Spleen (tissue), 11 donors: ENCODE measurements around the gene KLHL24. TPM values are rescaled to one million over a fixed set of nuclear protein-coding genes. Genes with fewer than 3 reads are reported as not detected.

ENCODE experiments used
- DNase-seq: peaks from one replicate; pipeline ENCODE4 v3.0.0-alpha.2; 2020
- H3K27ac ChIP-seq, 8 donors: fragments of 200-600 bp; sonication (generic) in 7 of 8; 1 replicate in 4 of 8; 2 replicates in 4 of 8; pipeline versions ENCODE4 v1.5.0 to v1.8.0; 2016 to 2021; ENCODE audit warnings: inconsistent platforms in 4 of 8, mild to moderate bottlenecking in 4 of 8, moderate library complexity in 1 of 8
- H3K27me3 ChIP-seq, 7 donors: fragments of 200-600 bp; sonication (generic) in 6 of 7; replicated peaks in 1 of 7; 1 replicate in 4 of 7; 2 replicates in 3 of 7; pipeline versions ENCODE4 v1.5.0 to v1.8.0; 2016 to 2021; ENCODE audit warnings: inconsistent platforms in 3 of 7, mild to moderate bottlenecking in 1 of 7
- H3K36me3 ChIP-seq, 6 donors: fragments of 200-600 bp; sonication (generic) in 5 of 6; 1 replicate in 4 of 6; 2 replicates in 2 of 6; pipeline versions ENCODE4 v1.5.0 to v1.8.0; 2016 to 2021; ENCODE audit warnings: inconsistent platforms in 2 of 6
- H3K4me1 ChIP-seq, 6 donors: fragments of 200-600 bp; sonication (generic) in 5 of 6; 1 replicate in 3 of 6; 2 replicates in 3 of 6; pipeline versions ENCODE4 v1.5.0 to v1.8.0; 2016 to 2021; ENCODE audit warnings: inconsistent platforms in 3 of 6
- H3K4me3 ChIP-seq, 8 donors: fragments of 200-600 bp; sonication (generic) in 7 of 8; 1 replicate in 4 of 8; 2 replicates in 4 of 8; pipeline versions ENCODE4 v1.5.0 to v1.8.0; 2016 to 2021; ENCODE audit warnings: inconsistent platforms in 4 of 8, mild to moderate bottlenecking in 4 of 8, moderate library complexity in 2 of 8
- H3K9me3 ChIP-seq, 8 donors: fragments of 200-600 bp; sonication (generic) in 7 of 8; 1 replicate in 4 of 8; 2 replicates in 4 of 8; pipeline versions ENCODE4 v1.5.0 to v1.8.0; 2016 to 2021; ENCODE audit warnings: inconsistent platforms in 4 of 8
- POLR2A ChIP-seq, 3 donors: fragments of 450-650 bp; IDR thresholded peaks; one replicate each; pipeline ENCODE4 v1.5.1; 2017; ENCODE audit warnings: antibody characterized with exemption in 3 of 3, mild to moderate bottlenecking in 1 of 3
- POLR2AphosphoS5 ChIP-seq, 3 donors: sonication (generic); formaldehyde crosslinking; IDR thresholded peaks; one replicate each; pipeline ENCODE4 v1.5.1; 2017; ENCODE audit warnings: antibody characterized with exemption in 3 of 3
- WGBS, 5 donors: extraction: QIAGEN DNeasy Blood & Tissue Kit in 3 of 5; methylation state at CpG; one replicate each; pipeline versions ENCODE4 v1.1.5 to v1.1.7; 2013 to 2018; 5-methylcytosine and 5-hydroxymethylcytosine counted together
- intact Hi-C: fragments of 100-400 bp; cut with DNase I; formaldehyde crosslinking; loops from one replicate; pipeline ENCODE4 v1.15.0; 2023; ENCODE audit warnings: low total_unique reads
- polyA plus RNA-seq, 3 donors: library from polyadenylated mRNA; stranded (reverse); fragments of 200-250 nt; gene quantifications; one replicate each; pipeline ENCODE4 v1.2.1, GENCODE V29; 2013
- total RNA-seq, 7 donors: library from RNA; depleted of rRNA in 3 of 7; stranded (reverse); fragments of >200 nt in 3 of 7; fragmentation: NEBNext Ultra II Directional in 4 of 7; extraction: Animal tissue kit (Norgen Biotek cat#: 25700) in 4 of 7; gene quantifications; one replicate each; pipeline versions ENCODE4 v1.1.0 to v1.2.1, GENCODE V29; 2016 to 2021
- TF ChIP-seq, protein P1 (sequence below), 11 experiments: fragments of 200-600 bp in 7 of 11; fragments of 450-650 bp in 4 of 11; sonication (generic) in 4 of 11; IDR thresholded peaks in 8 of 11; conservative IDR thresholded peaks in 3 of 11; 1 replicate in 7 of 11; 2 replicates in 4 of 11; pipeline versions ENCODE4 v1.4.0 to v1.8.0; 2016 to 2021; ENCODE audit warnings: antibody characterized with exemption in 11 of 11, inconsistent platforms in 4 of 11, mild to moderate bottlenecking in 1 of 11
- donor health status: healthy with polysubstance abuse.
- donor health status: DM: no; HTN: no; CAD: no; lungs with moderate emphysema.
- donor health status: DM: no; HTN: no; CAD: no.
- donor health status: Bipolar disorder and iron deficiency.
- donor health status: healthy.
- donor health status: DM: no; HTN: no; CAD: no.
- donor health status: DM: yes; HTN: yes; CAD: no.

The KLHL24 gene
- total and polyA plus RNA-seq, 10 donors, result 5.0 to 148 (median 57.0) TPM

DNA sequence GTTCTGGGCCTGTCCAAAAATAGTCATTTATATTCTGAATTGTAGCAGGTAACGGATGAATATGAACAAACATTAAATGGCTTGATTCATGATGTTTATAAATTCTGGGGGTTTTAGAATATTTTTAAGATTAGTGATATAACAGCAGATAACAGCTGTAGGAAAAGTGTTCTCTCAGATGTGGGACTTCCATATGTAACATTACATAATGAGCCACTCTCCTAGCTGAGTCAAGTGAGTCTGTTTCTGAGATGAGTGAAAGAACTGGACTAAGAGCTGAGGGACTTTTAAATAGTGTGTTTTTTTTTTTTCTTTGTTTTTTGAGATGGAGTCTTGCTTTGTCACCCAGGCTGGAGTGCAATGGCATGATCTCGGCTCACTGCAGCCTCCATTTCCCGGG, 76.1 kb downstream of the KLHL24 start:
- WGBS, 5 donors, result 94 to 98% (median 97%) methylated on average over 3 of the region's 3 CpGs
- DNase-seq, result no peak
- Histone ChIP-seq H3K27ac (no peak overlapping the region), H3K4me3 (no peak overlapping the region), H3K36me3 (peaks cover 0 to 23% (median 9%) of the 10 kb centered on the region in 6 donors), H3K9me3 (no peaks in the 10 kb centered on the region), H3K4me1 (peaks cover 0 to 5% (median 0%) of the 10 kb centered on the region in 6 donors), H3K27me3 (no peaks in the 10 kb centered on the region)
- no peak for TF ChIP-seq POLR2A (IDR thresholded peaks at IDR 0.05)
- TF ChIP-seq POLR2AphosphoS5 (IDR thresholded peaks at IDR 0.05), result no peak
- TF ChIP-seq, protein P1, sequence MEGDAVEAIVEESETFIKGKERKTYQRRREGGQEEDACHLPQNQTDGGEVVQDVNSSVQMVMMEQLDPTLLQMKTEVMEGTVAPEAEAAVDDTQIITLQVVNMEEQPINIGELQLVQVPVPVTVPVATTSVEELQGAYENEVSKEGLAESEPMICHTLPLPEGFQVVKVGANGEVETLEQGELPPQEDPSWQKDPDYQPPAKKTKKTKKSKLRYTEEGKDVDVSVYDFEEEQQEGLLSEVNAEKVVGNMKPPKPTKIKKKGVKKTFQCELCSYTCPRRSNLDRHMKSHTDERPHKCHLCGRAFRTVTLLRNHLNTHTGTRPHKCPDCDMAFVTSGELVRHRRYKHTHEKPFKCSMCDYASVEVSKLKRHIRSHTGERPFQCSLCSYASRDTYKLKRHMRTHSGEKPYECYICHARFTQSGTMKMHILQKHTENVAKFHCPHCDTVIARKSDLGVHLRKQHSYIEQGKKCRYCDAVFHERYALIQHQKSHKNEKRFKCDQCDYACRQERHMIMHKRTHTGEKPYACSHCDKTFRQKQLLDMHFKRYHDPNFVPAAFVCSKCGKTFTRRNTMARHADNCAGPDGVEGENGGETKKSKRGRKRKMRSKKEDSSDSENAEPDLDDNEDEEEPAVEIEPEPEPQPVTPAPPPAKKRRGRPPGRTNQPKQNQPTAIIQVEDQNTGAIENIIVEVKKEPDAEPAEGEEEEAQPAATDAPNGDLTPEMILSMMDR (IDR thresholded peaks at IDR 0.05 in 8 of 11, conservative IDR thresholded peaks at IDR 0.05 in 3 of 11), result no peak
- intact Hi-C loops, result no loop called here

DNA sequence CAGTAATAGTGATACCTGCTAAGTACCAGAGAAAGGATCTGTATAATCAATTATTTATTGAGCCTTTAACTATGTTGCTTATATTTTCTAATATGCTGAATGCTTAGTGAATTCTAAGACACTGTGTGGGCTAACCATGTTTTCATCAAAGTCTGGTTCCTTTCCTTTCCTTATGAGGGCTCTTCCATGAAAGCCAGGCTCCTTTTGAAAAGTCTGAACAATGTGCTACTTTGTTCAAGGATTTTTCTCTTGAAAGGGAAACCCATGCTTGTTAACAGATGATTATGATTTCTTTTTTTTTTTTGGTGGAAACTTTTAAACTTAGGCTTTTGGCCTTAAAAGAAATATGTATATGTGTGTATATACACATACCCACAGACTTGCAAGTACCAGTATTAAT, 79.2 kb downstream of the KLHL24 start:
- intact Hi-C loops, result no loop called here
- no peak for TF ChIP-seq POLR2AphosphoS5 (IDR thresholded peaks at IDR 0.05)
- Histone ChIP-seq H3K4me1 (peaks cover 0 to 6% (median 0%) of the 10 kb centered on the region in 6 donors), H3K9me3 (no peaks in the 10 kb centered on the region), H3K27me3 (no peaks in the 10 kb centered on the region), H3K4me3 (no peak overlapping the region), H3K36me3 (peaks cover 0 to 54% (median 35%) of the 10 kb centered on the region in 6 donors), H3K27ac (no peak overlapping the region)
- DNase-seq, result no peak

DNA sequence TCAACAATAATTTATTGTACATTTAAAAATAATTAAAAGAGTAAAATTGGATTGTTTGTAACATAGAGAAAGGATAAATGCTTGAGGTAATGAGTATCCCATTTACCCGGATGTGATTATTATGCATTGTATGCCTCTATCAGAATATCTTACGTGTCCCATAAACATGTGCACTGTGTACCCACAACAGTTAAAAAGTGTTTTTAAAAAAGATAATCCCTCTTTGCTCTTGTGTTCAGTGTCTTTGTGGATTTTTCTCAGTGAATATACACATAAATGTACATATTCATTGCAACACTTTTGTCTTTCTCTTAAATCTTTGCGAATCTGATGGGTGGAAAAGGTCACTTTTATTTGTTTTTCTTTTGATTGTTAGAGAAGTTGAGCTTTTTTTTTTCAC, 82.6 kb downstream of the KLHL24 start:
- intact Hi-C loops, result no loop called here
- WGBS, 5 donors, result 91 to 98% (median 94%) methylated on average over 3 of the region's 3 CpGs
- Histone ChIP-seq H3K4me3 (no peak overlapping the region), H3K27ac (no peak overlapping the region), H3K36me3 (peaks cover 0 to 88% (median 55%) of the 10 kb centered on the region in 6 donors), H3K4me1 (peaks cover 0 to 6% (median 0%) of the 10 kb centered on the region in 6 donors), H3K27me3 (no peaks in the 10 kb centered on the region), H3K9me3 (no peaks in the 10 kb centered on the region)
- TF ChIP-seq, protein P1 (IDR thresholded peaks at IDR 0.05 in 8 of 11, conservative IDR thresholded peaks at IDR 0.05 in 3 of 11), result no peak
- TF ChIP-seq POLR2AphosphoS5 (IDR thresholded peaks at IDR 0.05) (no peak), POLR2A (IDR thresholded peaks at IDR 0.05) (no peak)
- DNase-seq, result no peak

DNA sequence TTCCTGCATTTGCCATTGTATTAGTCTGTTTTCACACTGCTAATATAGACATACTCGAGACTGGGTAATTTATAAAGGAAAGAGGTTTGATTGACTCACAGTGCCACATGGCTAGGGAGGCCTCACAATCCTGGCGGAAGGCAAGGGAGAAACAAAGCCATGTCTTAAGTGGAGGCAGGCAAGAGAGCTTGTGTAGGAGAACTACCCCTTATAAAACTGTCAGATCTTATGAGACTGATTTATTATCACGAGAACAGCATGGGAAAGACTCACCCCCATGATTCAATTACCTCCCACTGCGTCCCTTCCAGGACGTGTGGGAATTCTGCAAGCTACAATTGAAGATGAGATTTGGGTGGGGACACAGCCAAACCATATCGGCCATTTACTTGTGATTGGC, 90.0 kb downstream of the KLHL24 start:
- no peaks in the 10 kb centered on the region for H3K4me1 ChIP-seq
- 60 to 91% (median 77%) methylated on average over 6 of the region's 6 CpGs for WGBS, 5 donors
- no peak for DNase-seq
- no peaks in the 10 kb centered on the region for H3K27me3 ChIP-seq
- no peak for TF ChIP-seq POLR2AphosphoS5 (IDR thresholded peaks at IDR 0.05)
- no peak for TF ChIP-seq POLR2A (IDR thresholded peaks at IDR 0.05)
- TF ChIP-seq, protein P1 (IDR thresholded peaks at IDR 0.05 in 8 of 11, conservative IDR thresholded peaks at IDR 0.05 in 3 of 11), result no peak
- no peak overlapping the region for H3K4me3 ChIP-seq
- H3K36me3 ChIP-seq, result peaks cover 0 to 100% (median 70%) of the 10 kb centered on the region in 6 donors
- no peak overlapping the region for H3K27ac ChIP-seq
- no peaks in the 10 kb centered on the region for H3K9me3 ChIP-seq
- intact Hi-C loops, result no loop called here

DNA sequence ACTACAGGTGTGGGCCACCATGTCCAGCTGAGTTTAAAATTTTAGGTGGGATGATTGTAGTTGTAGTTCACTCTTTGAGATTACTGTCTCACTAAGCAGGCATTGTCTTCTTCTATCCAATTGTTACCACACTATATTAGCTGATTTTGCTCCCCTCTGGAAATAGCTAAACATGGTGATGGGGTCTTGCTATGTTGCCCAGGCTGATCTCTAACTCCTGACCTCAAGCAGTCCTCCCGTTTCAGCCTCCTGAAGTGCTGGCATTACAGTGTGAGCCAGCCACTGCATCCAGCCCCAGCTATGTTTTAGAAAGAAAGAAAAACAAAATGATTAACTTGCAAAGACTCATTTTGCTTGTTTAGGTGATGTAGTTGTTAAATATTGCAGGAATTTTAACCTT, 92.8 kb downstream of the KLHL24 start:
- Histone ChIP-seq H3K27me3 (no peaks in the 10 kb centered on the region), H3K4me1 (no peaks in the 10 kb centered on the region), H3K4me3 (no peak overlapping the region), H3K36me3 (peaks cover 0 to 100% (median 65%) of the 10 kb centered on the region in 6 donors), H3K9me3 (no peaks in the 10 kb centered on the region), H3K27ac (no peak overlapping the region)
- 91 to 97% (median 96%) methylated on average over 1 of the region's 1 CpG for WGBS, 5 donors
- no peak for DNase-seq
- TF ChIP-seq POLR2A (IDR thresholded peaks at IDR 0.05) (no peak), POLR2AphosphoS5 (IDR thresholded peaks at IDR 0.05) (no peak)
- TF ChIP-seq, protein P1 (IDR thresholded peaks at IDR 0.05 in 8 of 11, conservative IDR thresholded peaks at IDR 0.05 in 3 of 11), result no peak
- intact Hi-C loops, result no loop called here
